Endodermal cell (in vitro differentiated cells): ENCODE measurements around the gene QDPR. TPM values are rescaled to one million over a fixed set of nuclear protein-coding genes. Genes with fewer than 3 reads are reported as not detected.

Experiments used
- DNase-seq: peaks from one replicate; pipeline ENCODE4 v3.0.0-alpha.2; 2017
- H3K27ac ChIP-seq: 2 replicates; pipeline ENCODE4 v1.5.1; 2013; ENCODE audit warnings: mild to moderate bottlenecking, low read depth, low read length, moderate library complexity
- H3K27me3 ChIP-seq: 2 replicates; pipeline ENCODE4 v1.6.1; 2013; ENCODE audit warnings: mild to moderate bottlenecking, low read length, moderate library complexity; ENCODE audit not compliant: insufficient read depth, control insufficient read depth, poor library complexity, severe bottlenecking
- H3K36me3 ChIP-seq: 2 replicates; pipeline ENCODE4 v1.7.0; 2013; ENCODE audit warnings: mild to moderate bottlenecking, low read length, moderate library complexity; ENCODE audit not compliant: control insufficient read depth, insufficient read depth
- H3K4me1 ChIP-seq: one replicate; pipeline ENCODE4 v1.7.0; 2013; ENCODE audit warnings: low read length; ENCODE audit not compliant: control insufficient read depth, insufficient read depth
- H3K4me3 ChIP-seq: 2 replicates; pipeline ENCODE4 v1.5.1; 2013; ENCODE audit warnings: mild to moderate bottlenecking, low read length, moderate library complexity
- H3K9ac ChIP-seq: 2 replicates; pipeline ENCODE4 v1.6.1; 2013; ENCODE audit warnings: mild to moderate bottlenecking, low read length, moderate library complexity; ENCODE audit not compliant: poor library complexity, severe bottlenecking; ENCODE audit errors: extremely low read depth
- H3K9me3 ChIP-seq: 2 replicates; pipeline ENCODE4 v1.6.1; 2013; ENCODE audit warnings: mild to moderate bottlenecking, low read length, moderate library complexity; ENCODE audit not compliant: control insufficient read depth
- H3K27ac Mint-ChIP-seq: 2 replicates; pipeline ENCODE4 v1.8.0; 2020; ENCODE audit warnings: mixed read lengths
- H3K27me3 Mint-ChIP-seq: 2 replicates; pipeline ENCODE4 v1.8.0; 2021; ENCODE audit warnings: mild to moderate bottlenecking, mixed read lengths; ENCODE audit not compliant: insufficient read depth
- H3K36me3 Mint-ChIP-seq: 2 replicates; pipeline ENCODE4 v1.8.0; 2020; ENCODE audit warnings: low read depth, mixed read lengths
- H3K4me1 Mint-ChIP-seq: 2 replicates; pipeline ENCODE4 v1.8.0; 2020; ENCODE audit warnings: mixed read lengths
- H3K4me3 Mint-ChIP-seq: 2 replicates; pipeline ENCODE4 v1.8.0; 2020; ENCODE audit warnings: mild to moderate bottlenecking, moderate library complexity, mixed read lengths
- H3K9me3 Mint-ChIP-seq: 2 replicates; pipeline ENCODE4 v1.8.0; 2020; ENCODE audit warnings: mild to moderate bottlenecking, mixed read lengths
- CTCF ChIP-seq: fragments of 200-600 bp; sonication (generic); conservative IDR thresholded peaks from 2 replicates; pipeline ENCODE4 v1.5.0; 2021; ENCODE audit warnings: antibody characterized with exemption, mild to moderate bottlenecking
- WGBS, 2 experiments: methylation state at CpG; one replicate each; pipeline versions ENCODE4 v1.1.5 to v1.1.7; 2013; ENCODE audit warnings: missing lambda C conversion rate in 2 of 2, mixed read lengths in 1 of 2; ENCODE audit not compliant: insufficient coverage in 1 of 2, insufficient read length in 1 of 2; 5-methylcytosine and 5-hydroxymethylcytosine counted together
- total RNA-seq, 2 donors: library from RNA; stranded (reverse); fragmentation: NEBNext Ultra II Directional in 1 of 2; extraction: Animal tissue kit (Norgen Biotek cat#: 25700) in 1 of 2; gene quantifications; 2 replicates in 1 of 2; 3 replicates in 1 of 2; pipeline ENCODE4 v1.2.1, GENCODE V29; 2021

Gene QDPR
- total RNA-seq, 2 donors from 2014 or later, result 28.2 to 36.3 TPM

- Mint-ChIP-seq H3K9me3 (no peaks in the 10 kb centered on the region), H3K27me3 (peaks cover 26% of the 10 kb centered on the region), H3K27ac (no peak overlapping the region), H3K36me3 (no peaks in the 10 kb centered on the region), H3K4me1 (no peaks in the 10 kb centered on the region), H3K4me3 (no peak overlapping the region)
- H3K4me3 ChIP-seq, result no peak overlapping the region
- H3K27me3 ChIP-seq, result no peaks in the 10 kb centered on the region
- H3K27ac ChIP-seq, result no peak overlapping the region
- H3K36me3 ChIP-seq, result no peaks in the 10 kb centered on the region
- no peaks in the 10 kb centered on the region for H3K9me3 ChIP-seq
- no peak for TF ChIP-seq CTCF
- no peak overlapping the region for H3K9ac ChIP-seq
- no peaks in the 10 kb centered on the region for H3K4me1 ChIP-seq
- DNase-seq, result no peak
- 79 to 91% methylated on average over 8 to 26 of the region's 27 CpGs for WGBS, 2 experiments
Measured at GRCh38 chr4:17526695-17527477, 15.0 kb upstream of the QDPR start.

GRCh38 chr4:17523662-17524061, 11.8 kb upstream of the QDPR start:
- H3K9me3 ChIP-seq, result no peaks in the 10 kb centered on the region
- Mint-ChIP-seq H3K4me1 (no peaks in the 10 kb centered on the region), H3K27ac (no peak overlapping the region), H3K9me3 (no peaks in the 10 kb centered on the region), H3K36me3 (no peaks in the 10 kb centered on the region), H3K4me3 (no peak overlapping the region), H3K27me3 (peaks cover 22% of the 10 kb centered on the region)
- H3K9ac ChIP-seq, result no peak overlapping the region
- DNase-seq, result no peak
- H3K27ac ChIP-seq, result no peak overlapping the region
- no peak for TF ChIP-seq CTCF
- WGBS, 2 experiments, result 48% methylated on average over 2 of the region's 2 CpGs; no CpG with 5 or more reads in 1 of the 2 experiments
- H3K4me3 ChIP-seq, result no peak overlapping the region
- no peaks in the 10 kb centered on the region for H3K36me3 ChIP-seq
- H3K27me3 ChIP-seq, result no peaks in the 10 kb centered on the region
- no peaks in the 10 kb centered on the region for H3K4me1 ChIP-seq

GRCh38 chr4:17521595-17521994, 9.7 kb upstream of the QDPR start:
- H3K9ac ChIP-seq, result no peak overlapping the region
- no peaks in the 10 kb centered on the region for H3K27me3 ChIP-seq
- no peak overlapping the region for H3K4me3 Mint-ChIP-seq
- TF ChIP-seq CTCF, result no peak
- no peaks in the 10 kb centered on the region for H3K9me3 Mint-ChIP-seq
- H3K27me3 Mint-ChIP-seq, result peaks cover 17% of the 10 kb centered on the region
- no peak for DNase-seq
- WGBS, 2 experiments, result 89 to 100% methylated on average over 2 to 5 of the region's 5 CpGs
- H3K9me3 ChIP-seq, result no peaks in the 10 kb centered on the region
- no peak overlapping the region for H3K27ac Mint-ChIP-seq
- H3K4me1 ChIP-seq, result no peaks in the 10 kb centered on the region
- H3K36me3 Mint-ChIP-seq, result no peaks in the 10 kb centered on the region
- peaks cover 16% of the 10 kb centered on the region for H3K4me1 Mint-ChIP-seq
- H3K4me3 ChIP-seq, result no peak overlapping the region
- no peaks in the 10 kb centered on the region for H3K36me3 ChIP-seq
- no peak overlapping the region for H3K27ac ChIP-seq
